ENCODE results near the gene TPX2. TPM values are rescaled to one million over a fixed set of nuclear protein-coding genes. Genes with fewer than 3 reads are reported as not detected.

The TPX2 gene
- total RNA-seq, 2 experiments from 2014 or later, result 78.5 to 79.1 TPM

- POLR2A ChIA-PET, result interaction anchor here (0.6 to 1.3 kb wide), 3 partner anchors 42 to 144 kb away, joined by 3 to 12 read pairs (median 3); no protein-coding TSS in a partner anchor
- CTCF ChIA-PET, result interaction anchor here (0.8 to 7.8 kb wide), 8 partner anchors 11 to 104 kb away, joined by 3 to 159 read pairs (median 5); no protein-coding TSS in a partner anchor
Observed at GRCh38 chr20:31716818-31717477, 22.1 kb upstream of the TPX2 start.

GRCh38 chr20:31717478-31718201 is 21.4 kb upstream of the TPX2 start:
- ChIA-PET POLR2A (interaction anchor here (0.6 to 1.3 kb wide), 2 partner anchors 42 to 145 kb away, joined by 3 to 12 read pairs; no protein-coding TSS in a partner anchor), CTCF (interaction anchor here (0.8 to 7.8 kb wide), 4 partner anchors 12 to 56 kb away, joined by 3 to 159 read pairs (median 7); no protein-coding TSS in a partner anchor)

GRCh38 chr20:31718952-31719643 is 20.0 kb upstream of the TPX2 start:
- CTCF ChIA-PET, result interaction anchor here (0.6 to 7.8 kb wide), 4 partner anchors 22 to 85 kb away, joined by 3 to 159 read pairs (median 10); no protein-coding TSS in a partner anchor
- POLR2A ChIA-PET, result interaction anchor here (0.5 to 0.6 kb wide), 2 partner anchors 28 to 85 kb away, joined by 3 read pairs; no protein-coding TSS in a partner anchor

- ChIA-PET CTCF (interaction anchor here (0.6 to 7.8 kb wide), 6 partner anchors 16 to 86 kb away, joined by 3 to 159 read pairs (median 4); no protein-coding TSS in a partner anchor), POLR2A (interaction anchor here (0.5 kb wide), 1 partner anchor 45 kb away, joined by 7 read pairs; no protein-coding TSS in a partner anchor)
Observed at GRCh38 chr20:31719644-31720485, 19.2 kb upstream of the TPX2 start.

GRCh38 chr20:31720486-31721407 is 18.3 kb upstream of the TPX2 start:
- POLR2A ChIA-PET, result interaction anchor here (0.5 to 4.2 kb wide), 4 partner anchors 21 to 60 kb away, joined by 7 to 29 read pairs (median 14); no protein-coding TSS in a partner anchor
- CTCF ChIA-PET, result interaction anchor here (0.6 to 7.8 kb wide), 7 partner anchors 15 to 87 kb away, joined by 3 to 159 read pairs (median 4); no protein-coding TSS in a partner anchor

- ChIA-PET POLR2A (interaction anchor here (0.9 to 4.2 kb wide), 4 partner anchors 22 to 61 kb away, joined by 3 to 29 read pairs (median 14); no protein-coding TSS in a partner anchor), CTCF (interaction anchor here (1.1 to 7.8 kb wide), 5 partner anchors 12 to 88 kb away, joined by 3 to 159 read pairs (median 16); no protein-coding TSS in a partner anchor)
Observed at GRCh38 chr20:31721408-31722256, 17.5 kb upstream of the TPX2 start.

- POLR2A ChIA-PET, result interaction anchor here (0.6 to 4.2 kb wide), 11 partner anchors 9 to 145 kb away, joined by 3 to 29 read pairs (median 7); partner anchors contain the start of gene TPX2
- CTCF ChIA-PET, result interaction anchor here (1.1 to 7.8 kb wide), 9 partner anchors 13 to 117 kb away, joined by 3 to 159 read pairs (median 5); partner anchors contain the start of gene ID1
Observed at GRCh38 chr20:31722257-31723068, 16.6 kb upstream of the TPX2 start, which contains the start of gene BCL2L1. Gene BCL2L1, minus strand, starts transcription at chr20:31722868. Its CDS starts 650 bp downstream, at chr20:31722218.

GRCh38 chr20:31723069-31723318 is 16.1 kb upstream of the TPX2 start:
- CTCF ChIA-PET, result interaction anchor here (0.7 to 7.8 kb wide), 16 partner anchors 10 to 158 kb away, joined by 3 to 159 read pairs (median 8); partner anchors contain the start of genes ID1 and TPX2
- POLR2A ChIA-PET, result interaction anchor here (0.9 to 4.2 kb wide), 9 partner anchors 10 to 145 kb away, joined by 3 to 29 read pairs (median 7); partner anchors contain the start of gene TPX2

GRCh38 chr20:31723319-31724078 is 15.6 kb upstream of the TPX2 start:
- CTCF ChIA-PET, result interaction anchor here (0.6 to 7.8 kb wide), 25 partner anchors 9 to 158 kb away, joined by 3 to 159 read pairs (median 4); partner anchors contain the start of genes ID1 and TPX2
- POLR2A ChIA-PET, result interaction anchor here (1.2 to 4.2 kb wide), 7 partner anchors 16 to 111 kb away, joined by 3 to 29 read pairs (median 7); partner anchors contain the start of gene TPX2

GRCh38 chr20:31731321-31731717 is 7.8 kb upstream of the TPX2 start:
- ChIA-PET CTCF (interaction anchor here (1.0 to 3.7 kb wide), 2 partner anchors 7 to 70 kb away, joined by 3 to 10 read pairs; no protein-coding TSS in a partner anchor), POLR2A (no interaction called here)

- ChIA-PET CTCF (interaction anchor here (1.0 to 3.4 kb wide), 4 partner anchors 16 to 105 kb away, joined by 3 to 12 read pairs (median 4); no protein-coding TSS in a partner anchor), POLR2A (interaction anchor here (1.3 kb wide), 1 partner anchor 16 kb away, joined by 6 read pairs; no protein-coding TSS in a partner anchor)
Observed at GRCh38 chr20:31739550-31739977, 474 bp downstream of the TPX2 start.

- ChIA-PET POLR2A (no interaction called here), CTCF (interaction anchor here (1.1 to 3.4 kb wide), 3 partner anchors 16 to 106 kb away, joined by 4 to 12 read pairs (median 4); no protein-coding TSS in a partner anchor)
Observed at GRCh38 chr20:31740208-31740607, 1.1 kb downstream of the TPX2 start.

GRCh38 chr20:31740656-31741323 is 1.7 kb downstream of the TPX2 start:
- ChIA-PET POLR2A (interaction anchor here (0.7 kb wide), 1 partner anchor 17 kb away, joined by 4 read pairs; no protein-coding TSS in a partner anchor), CTCF (interaction anchor here (3.4 kb wide), 1 partner anchor 17 kb away, joined by 12 read pairs; no protein-coding TSS in a partner anchor)
